HL-60 (cell line): Measurements from ENCODE around the gene GPC5.

Experiments
- POLR2AphosphoS5 ChIP-seq: IDR thresholded peaks from 2 replicates; pipeline ENCODE4 v1.6.1; 2012; ENCODE audit warnings: low read depth
- TF ChIP-seq, protein P1 (sequence below): IDR thresholded peaks from one replicate; pipeline ENCODE4 v1.5.1; 2011; ENCODE audit warnings: low read length, control low read depth, inconsistent platforms; ENCODE audit not compliant: insufficient read depth

- no peak for TF ChIP-seq POLR2AphosphoS5
- TF ChIP-seq, protein P1, sequence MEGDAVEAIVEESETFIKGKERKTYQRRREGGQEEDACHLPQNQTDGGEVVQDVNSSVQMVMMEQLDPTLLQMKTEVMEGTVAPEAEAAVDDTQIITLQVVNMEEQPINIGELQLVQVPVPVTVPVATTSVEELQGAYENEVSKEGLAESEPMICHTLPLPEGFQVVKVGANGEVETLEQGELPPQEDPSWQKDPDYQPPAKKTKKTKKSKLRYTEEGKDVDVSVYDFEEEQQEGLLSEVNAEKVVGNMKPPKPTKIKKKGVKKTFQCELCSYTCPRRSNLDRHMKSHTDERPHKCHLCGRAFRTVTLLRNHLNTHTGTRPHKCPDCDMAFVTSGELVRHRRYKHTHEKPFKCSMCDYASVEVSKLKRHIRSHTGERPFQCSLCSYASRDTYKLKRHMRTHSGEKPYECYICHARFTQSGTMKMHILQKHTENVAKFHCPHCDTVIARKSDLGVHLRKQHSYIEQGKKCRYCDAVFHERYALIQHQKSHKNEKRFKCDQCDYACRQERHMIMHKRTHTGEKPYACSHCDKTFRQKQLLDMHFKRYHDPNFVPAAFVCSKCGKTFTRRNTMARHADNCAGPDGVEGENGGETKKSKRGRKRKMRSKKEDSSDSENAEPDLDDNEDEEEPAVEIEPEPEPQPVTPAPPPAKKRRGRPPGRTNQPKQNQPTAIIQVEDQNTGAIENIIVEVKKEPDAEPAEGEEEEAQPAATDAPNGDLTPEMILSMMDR: no peak
Measured at GRCh38 chr13:92221916-92222315, 823.5 kb downstream of the GPC5 start.
